GM12873 (cell line): ENCODE results near the gene PRR16.
A peak's percentile ranks its signal among the peaks of the same experiment; 100 is the strongest.

Source experiments
- CTCF ChIP-seq: IDR thresholded peaks from 2 replicates; pipeline ENCODE4 v1.5.1; 2012; ENCODE audit warnings: low read depth, mild to moderate bottlenecking, moderate library complexity, low read length, control low read depth; ENCODE audit not compliant: insufficient read depth; ENCODE audit errors: missing control alignments

Gene PRR16

GRCh38 chr5:120451445-120451844 is 12.7 kb upstream of the PRR16 start:
- no peak for TF ChIP-seq CTCF

GRCh38 chr5:120452471-120452870 is 11.6 kb upstream of the PRR16 start:
- no peak for TF ChIP-seq CTCF

DNA sequence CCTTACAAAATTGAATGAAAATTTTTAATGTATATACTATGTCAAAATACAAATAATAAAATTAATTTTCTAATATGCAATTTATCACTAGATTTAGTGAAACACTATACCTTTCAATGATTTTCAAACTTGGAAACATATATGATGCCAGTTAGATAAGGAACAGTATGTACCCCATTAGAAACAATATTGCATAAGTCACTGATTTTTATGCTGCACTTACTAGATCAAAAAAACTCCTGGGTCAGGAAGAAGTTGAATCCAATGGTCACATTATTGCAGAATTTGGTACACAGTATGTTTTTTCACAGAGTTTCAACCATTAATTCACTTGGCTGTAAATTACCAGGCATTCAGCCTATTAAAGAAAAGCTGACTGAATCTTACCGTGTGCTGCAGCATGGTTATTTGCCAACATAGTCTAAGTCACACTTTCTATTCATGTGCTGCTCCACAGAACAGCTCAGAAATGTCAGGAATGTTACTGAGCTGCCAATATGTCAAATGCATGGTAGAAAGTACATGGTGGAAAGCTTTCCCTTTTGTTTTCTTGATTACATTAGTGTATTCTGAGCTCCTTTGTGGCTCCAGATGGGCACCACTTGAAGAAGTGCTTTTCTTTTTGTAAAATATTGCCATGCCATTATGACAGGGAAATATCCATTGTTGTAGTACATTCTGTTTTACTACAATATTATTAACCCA is 9.9 kb upstream of the PRR16 start:
- no peak for TF ChIP-seq CTCF

- TF ChIP-seq CTCF: no peak
Observed at GRCh38 chr5:120456006-120456405, 8.1 kb upstream of the PRR16 start.

- TF ChIP-seq CTCF: peak; percentile 78
Observed at GRCh38 chr5:120457839-120458507, 6.1 kb upstream of the PRR16 start.

GRCh38 chr5:120461251-120461650 is 2.8 kb upstream of the PRR16 start:
- no peak for TF ChIP-seq CTCF

DNA sequence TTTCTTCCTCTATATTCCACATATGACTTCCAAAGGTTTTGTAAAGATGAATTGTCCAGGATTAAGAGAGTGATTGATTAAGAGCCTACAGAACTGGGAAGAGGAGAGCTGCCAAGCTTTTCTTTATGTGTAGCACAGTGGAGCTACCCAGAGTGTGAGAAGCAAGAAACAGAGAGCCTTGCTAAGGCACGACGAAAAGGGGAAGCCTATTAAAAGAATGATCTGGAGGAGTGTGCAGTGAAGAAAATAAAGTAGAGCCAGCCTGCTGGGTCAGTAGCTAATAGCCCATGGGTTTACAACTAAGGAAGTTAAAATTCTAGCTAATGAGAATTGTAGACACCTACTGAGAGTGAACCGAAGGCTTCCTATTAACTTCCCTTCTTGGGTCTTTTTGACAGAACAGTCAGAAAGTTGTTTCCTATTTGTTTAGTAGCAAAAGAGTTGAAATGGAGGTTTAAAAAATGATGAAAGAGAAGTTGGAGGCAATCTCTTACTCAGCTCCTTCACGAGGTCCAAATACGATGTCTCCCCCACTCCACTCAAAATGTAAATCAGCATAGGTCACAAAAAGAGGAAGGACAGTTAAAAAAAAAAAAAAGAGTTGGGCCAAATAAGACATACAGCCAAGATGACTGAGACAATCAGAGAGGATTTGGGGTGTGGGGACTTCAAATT is 957 bp upstream of the PRR16 start:
- TF ChIP-seq CTCF: no peak
